HG03097 (cell line): ENCODE measurements around the gene ADAR.
"Not testable (repeated sequence)": the region's sequence is repeated elsewhere in the genome, so short reads cannot be mapped to it uniquely, and the experiment has no call there.

Experiments
- ATAC-seq: cut with Tn5 transposase; IDR thresholded peaks from one replicate; pipeline ENCODE4 v1.9.1; 2021; ENCODE audit not compliant: unreplicated experiment, low FRiP score

ADAR gene

GRCh38 chr1:154607609-154608396 is at the start of gene ADAR:
ADAR (minus strand) TSS chr1:154608186; CDS start chr1:154608006, 180 bp downstream.
- ATAC-seq, result peak; percentile 54

GRCh38 chr1:154657556-154657955 is 49.6 kb upstream of the ADAR start:
- no peak for ATAC-seq

GRCh38 chr1:154652893-154653292 is 44.9 kb upstream of the ADAR start:
- ATAC-seq, result no peak

GRCh38 chr1:154644724-154645123 is 36.7 kb upstream of the ADAR start:
- not testable (repeated sequence) for ATAC-seq

GRCh38 chr1:154641534-154641933 is 33.5 kb upstream of the ADAR start:
- ATAC-seq, result no peak

GRCh38 chr1:154639876-154640275 is 31.9 kb upstream of the ADAR start:
- ATAC-seq, result no peak

GRCh38 chr1:154635171-154635570 is 27.2 kb upstream of the ADAR start:
- ATAC-seq, result no peak

- ATAC-seq, result no peak
Observed at GRCh38 chr1:154629675-154630073, 21.7 kb upstream of the ADAR start.

GRCh38 chr1:154629061-154629674 is 21.2 kb upstream of the ADAR start:
- ATAC-seq, result no peak

- ATAC-seq, result peak; percentile 11
Observed at GRCh38 chr1:154628121-154628405, 20.1 kb upstream of the ADAR start.

GRCh38 chr1:154627257-154628120 is 19.5 kb upstream of the ADAR start:
- peak; percentile 55 for ATAC-seq

- ATAC-seq, result no peak
Observed at GRCh38 chr1:154626456-154627256, 18.7 kb upstream of the ADAR start.

- ATAC-seq, result no peak
Observed at GRCh38 chr1:154624746-154625643, 17.0 kb upstream of the ADAR start.

GRCh38 chr1:154623358-154623757 is 15.4 kb upstream of the ADAR start:
- no peak for ATAC-seq

GRCh38 chr1:154622503-154623039 is 14.6 kb upstream of the ADAR start:
- ATAC-seq, result no peak

GRCh38 chr1:154621875-154622274 is 13.9 kb upstream of the ADAR start:
- ATAC-seq, result no peak

- ATAC-seq, result no peak
Observed at GRCh38 chr1:154620751-154621150, 12.8 kb upstream of the ADAR start.

- ATAC-seq, result no peak
Observed at GRCh38 chr1:154619181-154619948, 11.4 kb upstream of the ADAR start.
